ENCODE results near the gene CROCC2. TPM values are rescaled to one million over a fixed set of nuclear protein-coding genes. Genes with fewer than 3 reads are reported as not detected.

The CROCC2 gene
- total RNA-seq, 6 donors from 2014 or later: 0.23 to 17.8 (median 7.6) TPM

DNA sequence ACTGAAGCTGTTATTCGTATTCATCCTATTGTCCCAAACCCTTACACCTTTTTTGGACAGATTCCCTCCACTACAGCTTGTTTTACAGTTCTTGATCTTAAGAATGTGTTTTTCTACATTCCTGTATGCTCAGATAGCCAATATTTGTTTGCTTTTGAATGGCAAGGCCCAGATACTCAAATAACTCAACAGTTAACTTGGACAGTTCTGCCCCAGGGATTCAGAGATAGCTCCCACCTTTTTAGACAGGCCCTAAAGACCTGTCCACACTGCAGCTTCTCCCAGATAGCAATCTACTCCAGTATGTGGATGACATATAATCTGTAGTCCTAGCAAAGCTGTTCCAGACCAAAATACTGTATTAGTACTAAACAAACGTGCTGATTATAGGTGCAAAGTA, 44.6 kb upstream of the CROCC2 start:
- no peaks in the 10 kb centered on the region for H3K4me1 ChIP-seq
- ATAC-seq (ENCODE audit: low FRiP score in 2 of 2) (no peak), DNase-seq (no peak)
- 69 to 76% methylated on average over 2 of the region's 2 CpGs for WGBS, 2 donors
- H3K36me3 ChIP-seq: no peaks in the 10 kb centered on the region
- no peaks in the 10 kb centered on the region for H3K9me3 ChIP-seq
- H3K27ac ChIP-seq: no peak overlapping the region
- TF ChIP-seq, protein P1, sequence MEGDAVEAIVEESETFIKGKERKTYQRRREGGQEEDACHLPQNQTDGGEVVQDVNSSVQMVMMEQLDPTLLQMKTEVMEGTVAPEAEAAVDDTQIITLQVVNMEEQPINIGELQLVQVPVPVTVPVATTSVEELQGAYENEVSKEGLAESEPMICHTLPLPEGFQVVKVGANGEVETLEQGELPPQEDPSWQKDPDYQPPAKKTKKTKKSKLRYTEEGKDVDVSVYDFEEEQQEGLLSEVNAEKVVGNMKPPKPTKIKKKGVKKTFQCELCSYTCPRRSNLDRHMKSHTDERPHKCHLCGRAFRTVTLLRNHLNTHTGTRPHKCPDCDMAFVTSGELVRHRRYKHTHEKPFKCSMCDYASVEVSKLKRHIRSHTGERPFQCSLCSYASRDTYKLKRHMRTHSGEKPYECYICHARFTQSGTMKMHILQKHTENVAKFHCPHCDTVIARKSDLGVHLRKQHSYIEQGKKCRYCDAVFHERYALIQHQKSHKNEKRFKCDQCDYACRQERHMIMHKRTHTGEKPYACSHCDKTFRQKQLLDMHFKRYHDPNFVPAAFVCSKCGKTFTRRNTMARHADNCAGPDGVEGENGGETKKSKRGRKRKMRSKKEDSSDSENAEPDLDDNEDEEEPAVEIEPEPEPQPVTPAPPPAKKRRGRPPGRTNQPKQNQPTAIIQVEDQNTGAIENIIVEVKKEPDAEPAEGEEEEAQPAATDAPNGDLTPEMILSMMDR (IDR thresholded peaks at IDR 0.05): no peak
- TF ChIP-seq POLR2A (IDR thresholded peaks at IDR 0.05) (no peak), EP300 (IDR thresholded peaks at IDR 0.05) (no peak), POLR2AphosphoS5 (IDR thresholded peaks at IDR 0.05) (no peak)
- no peaks in the 10 kb centered on the region for H3K27me3 ChIP-seq
- no peak overlapping the region for H3K4me3 ChIP-seq

DNA sequence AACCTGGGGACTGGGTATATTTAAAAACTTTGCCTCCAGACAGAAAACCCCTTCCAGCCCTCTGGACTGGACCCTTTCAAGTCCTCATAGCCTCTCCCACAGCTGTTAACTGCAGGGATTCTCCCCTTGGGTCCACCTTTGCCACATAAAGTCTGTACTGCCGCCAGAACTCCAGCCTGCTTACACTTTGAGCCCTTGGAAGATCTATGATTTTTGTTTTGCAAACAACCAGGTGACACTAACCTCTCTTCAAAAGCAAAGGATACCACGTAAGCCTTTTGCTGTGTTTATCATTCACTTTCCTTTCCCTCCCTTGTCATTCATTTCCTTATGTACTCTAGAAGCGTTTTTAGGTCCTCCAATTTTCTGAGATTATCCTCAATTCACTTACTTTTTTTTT, 41.7 kb upstream of the CROCC2 start:
- DNase-seq: no peak
- Histone ChIP-seq H3K36me3 (no peaks in the 10 kb centered on the region), H3K4me3 (no peak overlapping the region), H3K27me3 (no peaks in the 10 kb centered on the region), H3K9me3 (no peaks in the 10 kb centered on the region), H3K4me1 (no peaks in the 10 kb centered on the region), H3K27ac (no peak overlapping the region)
- TF ChIP-seq POLR2A (IDR thresholded peaks at IDR 0.05) (no peak), POLR2AphosphoS5 (IDR thresholded peaks at IDR 0.05) (no peak), EP300 (IDR thresholded peaks at IDR 0.05) (no peak)
- TF ChIP-seq, protein P1 (IDR thresholded peaks at IDR 0.05): no peak
- WGBS, 2 donors: 69 to 73% methylated on average over 3 of the region's 3 CpGs
- ATAC-seq (ENCODE audit: low FRiP score in 2 of 2): no peak

DNA sequence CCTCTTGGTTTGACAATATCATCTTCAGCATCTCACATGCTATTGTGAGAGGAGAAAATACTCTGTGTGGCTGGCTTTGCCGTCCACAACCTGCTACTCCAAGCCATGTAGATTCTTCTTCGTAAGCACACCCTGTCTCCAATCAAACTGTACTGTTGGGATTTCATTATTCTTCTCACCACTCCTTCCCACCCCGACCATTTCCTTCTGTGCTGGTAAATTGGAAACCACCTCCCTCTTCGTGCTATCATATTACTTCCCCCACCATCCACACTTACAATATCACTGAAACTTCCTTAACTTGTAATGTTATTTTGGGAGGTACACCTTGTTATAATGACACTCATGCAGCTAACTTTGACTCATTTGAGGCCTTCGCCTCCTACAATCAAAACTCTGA, 40.7 kb upstream of the CROCC2 start:
- DNase-seq: no peak
- no peak overlapping the region for H3K4me3 ChIP-seq
- no peaks in the 10 kb centered on the region for H3K36me3 ChIP-seq
- no peaks in the 10 kb centered on the region for H3K4me1 ChIP-seq
- H3K9me3 ChIP-seq: no peaks in the 10 kb centered on the region
- H3K27ac ChIP-seq: no peak overlapping the region
- ATAC-seq (ENCODE audit: low FRiP score in 2 of 2): no peak
- no peaks in the 10 kb centered on the region for H3K27me3 ChIP-seq
- no peak for TF ChIP-seq POLR2AphosphoS5 (IDR thresholded peaks at IDR 0.05)
- no peak for TF ChIP-seq POLR2A (IDR thresholded peaks at IDR 0.05)
- TF ChIP-seq, protein P1 (IDR thresholded peaks at IDR 0.05): no peak
- no peak for TF ChIP-seq EP300 (IDR thresholded peaks at IDR 0.05)
- WGBS, 2 donors: 79 to 83% methylated on average over 5 of the region's 5 CpGs

DNA sequence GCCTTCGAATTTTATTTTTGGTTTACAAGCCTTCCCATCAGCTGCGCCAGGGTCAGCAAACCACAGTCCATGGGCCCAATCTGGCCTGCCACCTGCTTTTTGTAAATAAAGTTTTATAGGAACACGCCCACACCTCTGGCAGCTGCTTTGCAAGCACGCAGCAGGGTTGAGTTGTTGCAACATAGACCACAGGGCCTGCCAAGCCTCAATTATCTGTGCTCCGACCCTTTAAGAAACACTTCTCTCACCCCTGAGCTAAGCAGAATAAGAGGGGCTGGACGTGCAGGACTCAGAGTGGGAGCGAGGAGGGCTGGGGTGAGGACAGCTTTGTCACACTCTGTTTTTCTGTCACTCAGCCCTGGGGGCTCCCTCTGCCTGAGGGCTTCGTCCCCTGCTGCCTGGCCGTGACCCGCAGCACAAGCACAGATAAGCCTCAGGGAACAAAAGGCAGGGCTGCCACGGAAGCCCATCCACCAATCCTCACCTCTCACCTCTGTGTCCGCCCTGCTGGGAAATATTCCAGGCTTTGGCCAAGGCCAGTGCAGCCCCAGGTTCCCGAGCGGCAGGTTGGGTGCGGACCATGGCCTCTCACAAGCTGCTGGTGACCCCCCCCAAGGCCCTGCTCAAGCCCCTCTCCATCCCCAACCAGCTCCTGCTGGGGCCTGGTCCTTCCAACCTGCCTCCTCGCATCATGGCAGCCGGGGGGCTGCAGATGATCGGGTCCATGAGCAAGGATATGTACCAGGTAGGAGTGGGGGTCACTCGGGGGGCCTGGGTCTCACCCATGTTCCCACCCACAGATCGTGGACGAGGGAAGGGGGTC, 37.6 kb upstream of the CROCC2 start, which contains the start of gene AGXT:
Gene AGXT, plus strand, starts transcription at position 539 of the 823 bp plus-strand sequence. Its CDS starts 42 bp downstream, at position 581.
- Histone ChIP-seq H3K4me3 (no peak within 1 kb of the TSS), H3K27me3 (no peaks in the 10 kb centered on the region), H3K9me3 (no peaks in the 10 kb centered on the region), H3K36me3 (no peaks in the 10 kb centered on the region), H3K27ac (no peak within 1 kb of the TSS), H3K4me1 (no peaks in the 10 kb centered on the region)
- 63 to 84% methylated on average over 11 to 21 of the region's 21 CpGs for WGBS, 2 donors
- TF ChIP-seq POLR2AphosphoS5 (IDR thresholded peaks at IDR 0.05) (no peak), POLR2A (IDR thresholded peaks at IDR 0.05) (no peak), EP300 (IDR thresholded peaks at IDR 0.05) (no peak)
- TF ChIP-seq, protein P1 (IDR thresholded peaks at IDR 0.05): no peak
- DNase-seq (peak in 1 of 2 donors; percentile 48), ATAC-seq (ENCODE audit: low FRiP score in 2 of 2) (peak in 1 of 2 donors; percentile 5)
